Ascending aorta (tissue), 2 donors: Measurements from ENCODE around the gene ARVCF. TPM values are rescaled to one million over a fixed set of nuclear protein-coding genes. Genes with fewer than 3 reads are reported as not detected.
"Not testable (repeated sequence)": the region's sequence is repeated elsewhere in the genome, so short reads cannot be mapped to it uniquely, and the experiment has no call there.

Source experiments
- DNase-seq, 2 donors: peaks; one replicate each; pipeline ENCODE4 v3.0.0-alpha.2; 2019; ENCODE audit warnings: low spot score in 2 of 2
- H3K27ac ChIP-seq, 2 donors: fragments of 200-600 bp; sonication (generic); one replicate each; pipeline ENCODE4 v1.5.1; 2016 to 2017; ENCODE audit warnings: mild to moderate bottlenecking in 1 of 2
- H3K27me3 ChIP-seq: fragments of 200-600 bp; sonication (generic); one replicate; pipeline ENCODE4 v1.5.1; 2017
- H3K36me3 ChIP-seq, 2 donors: fragments of 200-600 bp; sonication (generic); one replicate each; pipeline ENCODE4 v1.5.1; 2016
- H3K4me1 ChIP-seq, 2 donors: fragments of 200-600 bp; sonication (generic); one replicate each; pipeline ENCODE4 v1.5.1; 2016 to 2017; ENCODE audit warnings: mild to moderate bottlenecking in 1 of 2
- H3K4me3 ChIP-seq, 2 donors: fragments of 200-600 bp; sonication (generic); one replicate each; pipeline ENCODE4 v1.5.1; 2016 to 2017; ENCODE audit warnings: mild to moderate bottlenecking in 1 of 2
- H3K9me3 ChIP-seq, 2 donors: fragments of 200-600 bp; sonication (generic); one replicate each; pipeline ENCODE4 v1.5.1; 2016
- intact Hi-C: fragments of 100-400 bp; cut with DNase I; formaldehyde crosslinking; loops from one replicate; pipeline ENCODE4 v1.15.1; 2023
- total RNA-seq: library from RNA; depleted of rRNA; stranded (reverse); fragments of >200 nt; gene quantifications from one replicate; pipeline ENCODE4 v1.1.0, GENCODE V29; 2016
- TF ChIP-seq, protein P1 (sequence below), 3 experiments: fragments of 200-600 bp in 2 of 3; fragments of 450-650 bp in 1 of 3; sonication (generic) in 2 of 3; IDR thresholded peaks; one replicate each; pipeline ENCODE4 v1.5.1; 2016 to 2019; ENCODE audit warnings: antibody characterized with exemption in 3 of 3, mild to moderate bottlenecking in 1 of 3, moderate library complexity in 1 of 3

Gene ARVCF
- total RNA-seq, 1 donor from 2014 or later, result 252 TPM

DNA sequence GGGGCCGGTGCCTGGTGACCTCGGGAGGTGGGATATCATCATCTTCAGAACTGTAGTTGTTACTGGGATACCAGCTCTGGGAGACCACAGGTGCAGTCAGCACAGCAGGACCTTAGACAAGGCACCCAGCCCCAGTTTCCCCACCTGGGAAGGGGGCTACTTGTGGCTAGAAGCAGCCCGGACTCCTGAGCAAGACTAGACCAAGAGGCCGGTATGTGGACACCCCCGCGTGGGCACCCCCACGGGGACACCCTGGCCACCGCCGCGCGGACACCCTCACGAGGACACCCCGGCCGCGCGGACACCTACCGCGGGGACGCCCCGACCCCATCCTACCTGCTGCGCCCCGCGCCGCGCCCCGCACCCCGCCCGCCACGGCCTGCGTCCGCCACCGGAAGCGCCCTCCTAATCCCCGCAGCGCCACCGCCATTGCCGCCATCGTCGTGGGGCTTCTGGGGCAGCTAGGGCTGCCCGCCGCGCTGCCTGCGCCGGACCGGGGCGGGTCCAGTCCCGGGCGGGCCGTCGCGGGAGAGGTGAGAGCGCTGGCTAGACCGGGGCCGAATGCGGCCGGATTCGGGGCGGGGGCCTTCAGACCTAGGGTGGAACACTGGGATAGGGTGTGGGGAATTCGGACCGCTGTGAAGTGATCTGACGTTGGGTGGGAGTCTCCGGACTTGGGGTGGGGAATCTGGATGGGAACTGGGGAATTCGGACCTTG lies 75.1 kb downstream of the ARVCF start, which contains the start of the genes COMT and TXNRD2:
TSS of gene COMT (plus strand) at position 408 of the 718 bp plus-strand sequence. CDS start 20,755 bp downstream, outside the sequence.
TSS of gene TXNRD2 (minus strand) at position 454 of the 718 bp plus-strand sequence. CDS start at position 439, 15 bp downstream.
- H3K9me3 ChIP-seq, result no peaks in the 10 kb centered on the region

DNA sequence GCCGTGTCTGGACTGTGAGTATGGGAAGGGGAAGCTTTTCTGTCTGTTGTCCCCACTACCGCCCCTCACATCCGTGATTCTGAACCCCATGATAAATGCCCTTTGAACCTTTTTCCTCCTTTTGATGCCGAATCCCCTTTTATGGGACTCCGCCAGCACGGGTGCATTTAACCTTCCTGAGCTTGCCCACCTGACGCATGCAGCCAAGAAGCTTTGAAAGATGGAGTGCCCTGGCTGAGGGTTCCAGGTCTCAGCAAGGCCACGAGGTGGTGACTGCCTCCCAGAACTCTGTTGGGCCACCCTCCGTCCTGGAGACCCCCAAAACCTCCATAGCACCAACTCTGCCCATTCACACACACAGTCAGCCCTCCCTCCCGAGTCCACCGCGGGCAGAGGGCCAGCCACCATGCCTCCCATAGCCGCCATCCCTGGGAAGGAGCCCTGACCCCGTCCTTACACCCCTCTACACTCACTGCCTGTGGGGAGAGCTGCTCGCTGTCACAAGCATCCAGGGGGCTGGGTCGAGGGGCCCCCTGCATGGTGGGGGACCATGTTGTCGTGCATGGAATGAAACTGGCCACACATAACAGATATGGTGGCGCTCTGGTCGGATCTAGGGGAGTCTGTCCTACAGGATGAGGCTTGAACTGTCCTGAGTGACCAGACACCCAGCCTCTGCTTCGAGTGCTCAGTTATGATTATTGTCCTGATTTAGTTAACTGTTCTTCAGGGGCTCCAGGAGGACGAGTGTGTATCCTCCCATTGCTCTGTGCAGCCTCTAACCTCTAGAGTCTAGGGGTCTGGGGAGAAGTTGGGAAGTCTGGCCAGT lies 75.9 kb downstream of the ARVCF start:
- DNase-seq, result no peak
- Histone ChIP-seq H3K27me3 (no peaks in the 10 kb centered on the region), H3K27ac (peak overlapping the region; percentile 96 to 98), H3K9me3 (no peaks in the 10 kb centered on the region), H3K4me1 (peaks cover 13 to 21% of the 10 kb centered on the region in 2 donors), H3K4me3 (peak overlapping the region; percentile 79 to 80), H3K36me3 (peaks cover 0 to 6% of the 10 kb centered on the region in 2 donors)
- TF ChIP-seq, protein P1, sequence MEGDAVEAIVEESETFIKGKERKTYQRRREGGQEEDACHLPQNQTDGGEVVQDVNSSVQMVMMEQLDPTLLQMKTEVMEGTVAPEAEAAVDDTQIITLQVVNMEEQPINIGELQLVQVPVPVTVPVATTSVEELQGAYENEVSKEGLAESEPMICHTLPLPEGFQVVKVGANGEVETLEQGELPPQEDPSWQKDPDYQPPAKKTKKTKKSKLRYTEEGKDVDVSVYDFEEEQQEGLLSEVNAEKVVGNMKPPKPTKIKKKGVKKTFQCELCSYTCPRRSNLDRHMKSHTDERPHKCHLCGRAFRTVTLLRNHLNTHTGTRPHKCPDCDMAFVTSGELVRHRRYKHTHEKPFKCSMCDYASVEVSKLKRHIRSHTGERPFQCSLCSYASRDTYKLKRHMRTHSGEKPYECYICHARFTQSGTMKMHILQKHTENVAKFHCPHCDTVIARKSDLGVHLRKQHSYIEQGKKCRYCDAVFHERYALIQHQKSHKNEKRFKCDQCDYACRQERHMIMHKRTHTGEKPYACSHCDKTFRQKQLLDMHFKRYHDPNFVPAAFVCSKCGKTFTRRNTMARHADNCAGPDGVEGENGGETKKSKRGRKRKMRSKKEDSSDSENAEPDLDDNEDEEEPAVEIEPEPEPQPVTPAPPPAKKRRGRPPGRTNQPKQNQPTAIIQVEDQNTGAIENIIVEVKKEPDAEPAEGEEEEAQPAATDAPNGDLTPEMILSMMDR (IDR thresholded peaks at IDR 0.05), result no peak
- intact Hi-C loops, result no loop called here

More for the DNA sequence above, 75.1 kb downstream of the ARVCF start, which contains the start of the genes COMT and TXNRD2:
- TF ChIP-seq, protein P1 (IDR thresholded peaks at IDR 0.05), result no peak
- Histone ChIP-seq H3K27me3 (no peaks in the 10 kb centered on the region), H3K4me1 (peaks cover 13 to 27% of the 10 kb centered on the region in 2 donors), H3K36me3 (peaks cover 0 to 6% of the 10 kb centered on the region in 2 donors), H3K27ac (peak within 1 kb of the TSS; percentile 96 to 98), H3K4me3 (peak within 1 kb of the TSS; percentile 79 to 80)
- intact Hi-C loops, result no loop called here
- peak in 1 of 2 donors; percentile 82 for DNase-seq

DNA sequence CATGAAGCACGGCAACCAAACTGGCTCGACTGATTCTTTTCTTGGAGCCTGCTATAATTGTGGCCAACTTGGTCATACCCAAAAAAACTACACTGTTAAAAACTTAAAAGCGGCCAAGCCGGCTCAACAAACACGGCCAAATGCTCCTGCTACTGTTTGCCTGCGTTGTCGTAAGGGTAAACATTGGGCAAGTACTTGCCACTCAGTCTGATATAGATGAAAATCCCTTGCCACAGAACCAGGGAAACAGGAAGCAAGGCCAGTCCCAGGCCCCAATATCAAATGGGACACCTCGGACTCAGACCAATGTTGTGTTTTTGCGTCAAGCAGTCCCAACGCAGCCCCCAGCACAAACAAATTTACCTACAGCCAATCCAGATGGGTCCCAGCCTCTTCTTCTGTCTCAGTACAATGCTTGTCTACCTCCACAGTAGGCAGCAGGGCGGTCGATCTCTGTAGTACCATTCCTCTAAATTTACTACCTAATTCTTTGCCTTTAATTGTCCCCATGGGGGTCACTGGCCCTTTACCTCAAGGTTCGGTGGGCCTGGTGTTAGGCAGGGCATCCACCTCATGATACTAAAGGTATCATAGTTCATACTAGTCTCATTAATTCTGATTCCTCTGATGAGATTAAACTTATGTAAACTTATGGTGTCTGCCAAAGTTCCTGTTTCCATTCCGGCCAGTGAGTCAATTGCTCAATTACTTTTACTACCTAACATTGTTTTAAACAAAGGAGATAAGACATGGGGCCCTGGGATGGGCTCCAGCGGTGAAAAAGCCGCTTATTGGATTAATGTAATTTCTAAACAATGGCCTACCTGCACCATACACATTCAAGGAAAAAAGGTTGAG lies 78.8 kb downstream of the ARVCF start:
- Histone ChIP-seq H3K4me3 (no peak overlapping the region), H3K36me3 (peaks cover 0 to 9% of the 10 kb centered on the region in 2 donors), H3K27ac (no peak overlapping the region), H3K9me3 (no peaks in the 10 kb centered on the region), H3K27me3 (no peaks in the 10 kb centered on the region), H3K4me1 (peaks cover 4 to 10% of the 10 kb centered on the region in 2 donors)
- intact Hi-C loops, result no loop called here
- TF ChIP-seq, protein P1 (IDR thresholded peaks at IDR 0.05), result no peak
- DNase-seq, result no peak

DNA sequence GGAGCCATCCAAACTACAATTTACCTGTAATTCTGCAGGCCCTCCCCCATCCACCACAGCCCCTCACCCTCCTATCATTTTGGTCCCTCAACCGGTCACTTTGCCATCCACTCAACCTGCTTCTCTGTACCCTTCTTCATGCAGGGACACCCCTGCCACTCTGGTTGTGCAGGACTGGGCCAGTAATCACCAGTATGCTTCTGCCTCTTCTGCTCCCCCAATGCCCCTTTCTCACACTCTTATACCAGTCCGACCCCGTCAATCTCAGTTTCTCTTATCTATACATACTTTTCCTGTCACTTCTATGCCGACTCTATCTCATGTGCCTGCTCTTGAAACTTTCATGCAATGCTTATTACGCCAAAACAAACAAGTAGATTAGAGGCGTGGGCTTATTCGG lies 80.1 kb downstream of the ARVCF start:
- Histone ChIP-seq H3K36me3 (peaks cover 0 to 9% of the 10 kb centered on the region in 2 donors), H3K4me3 (no peak overlapping the region), H3K27ac (no peak overlapping the region), H3K27me3 (no peaks in the 10 kb centered on the region), H3K9me3 (no peaks in the 10 kb centered on the region), H3K4me1 (peaks cover 4 to 8% of the 10 kb centered on the region in 2 donors)
- intact Hi-C loops, result no loop called here
- no peak for DNase-seq
- TF ChIP-seq, protein P1 (IDR thresholded peaks at IDR 0.05), result no peak

DNA sequence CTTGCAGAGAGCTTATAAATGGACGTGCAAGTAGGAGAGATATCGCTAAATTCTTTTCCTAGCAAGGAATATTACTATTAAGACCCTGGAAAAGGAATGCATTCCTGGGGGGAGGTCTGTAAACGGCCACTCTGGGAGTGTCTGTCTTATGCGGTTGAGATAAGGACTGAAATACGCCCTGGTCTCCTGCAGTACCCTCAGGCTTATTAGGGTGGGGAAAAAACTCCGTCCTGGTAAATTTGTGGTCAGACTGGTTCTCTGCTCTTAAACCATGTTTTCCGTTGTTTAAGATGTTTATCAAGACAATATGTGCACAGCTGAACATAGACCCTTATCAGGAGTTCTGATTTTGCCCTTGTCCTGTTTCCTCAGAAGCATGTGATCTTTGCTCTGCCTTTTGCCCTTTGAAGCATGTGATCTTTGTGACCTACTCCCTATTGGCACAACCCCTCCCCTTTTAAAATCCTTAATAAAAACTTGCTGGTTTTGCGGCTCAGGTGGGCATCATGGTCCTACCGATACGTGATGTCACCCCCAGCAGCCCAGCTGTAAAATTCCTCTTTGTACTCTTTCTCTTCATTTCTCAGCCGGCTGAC lies 81.4 kb downstream of the ARVCF start:
- H3K27ac ChIP-seq, H3K27me3 ChIP-seq, DNase-seq, H3K4me1 ChIP-seq, intact Hi-C loops, H3K4me3 ChIP-seq, H3K9me3 ChIP-seq: not testable (repeated sequence)
- H3K36me3 ChIP-seq, result peaks cover 5 to 18% of the 10 kb centered on the region in 2 donors
